Neural cell (in vitro differentiated cells): ENCODE measurements around the gene NHERF1. TPM values are rescaled to one million over a fixed set of nuclear protein-coding genes. Genes with fewer than 3 reads are reported as not detected.

Experiments used
- H2AFZ ChIP-seq: fragments of 200-600, 300-800 bp; sonication (generic), shearing (Covaris generic); 2 replicates; pipeline ENCODE4 v1.6.0; 2014; ENCODE audit warnings: low read depth, mild to moderate bottlenecking, antibody characterized with exemption, low read length, moderate library complexity
- H3F3A ChIP-seq: fragments of 200-600 bp; shearing (Covaris generic); 2 replicates; pipeline ENCODE4 v1.6.1; 2016; ENCODE audit warnings: mild to moderate bottlenecking, moderate library complexity, mixed read lengths, antibody characterized with exemption, low read length; ENCODE audit not compliant: insufficient read depth, poor library complexity, severe bottlenecking
- H3K27ac ChIP-seq: fragments of 200-600, 300-800 bp; sonication (generic), shearing (Covaris generic); 2 replicates; pipeline ENCODE4 v1.5.1; 2014; ENCODE audit warnings: mild to moderate bottlenecking, low read length, moderate library complexity
- H3K27me3 ChIP-seq: fragments of 300-800, 200-600 bp; sonication (generic), shearing (Covaris generic); 2 replicates; pipeline ENCODE4 v1.6.0; 2014; ENCODE audit warnings: mild to moderate bottlenecking, low read depth, low read length, moderate library complexity; ENCODE audit not compliant: insufficient read depth
- H3K36me3 ChIP-seq: fragments of 300-800, 200-600 bp; sonication (generic), shearing (Covaris generic); 2 replicates; pipeline ENCODE4 v1.5.1; 2014; ENCODE audit warnings: mild to moderate bottlenecking, antibody characterized with exemption, low read length, moderate library complexity; ENCODE audit not compliant: insufficient read depth
- H3K4me2 ChIP-seq: fragments of 300-800, 200-600 bp; sonication (generic), shearing (Covaris generic); 2 replicates; pipeline ENCODE4 v1.6.0; 2014; ENCODE audit warnings: mild to moderate bottlenecking, low read length
- H3K4me3 ChIP-seq: fragments of 300-800, 200-600 bp; sonication (generic), shearing (Covaris generic); 2 replicates; pipeline ENCODE4 v1.5.1; 2014; ENCODE audit warnings: mild to moderate bottlenecking, low read length, moderate library complexity
- H3K79me2 ChIP-seq: fragments of 200-600 bp; shearing (Covaris generic); replicated peaks from 2 replicates; pipeline ENCODE4 v1.6.0; 2014; ENCODE audit warnings: mild to moderate bottlenecking, low read length, moderate library complexity; ENCODE audit not compliant: insufficient read depth
- H3K9ac ChIP-seq: fragments of 300-800, 200-600 bp; sonication (generic), shearing (Covaris generic); 2 replicates; pipeline ENCODE4 v1.6.1; 2016; ENCODE audit warnings: mild to moderate bottlenecking, low read length, mixed read lengths
- H3K9me2 ChIP-seq: fragments of 200-600 bp; shearing (Covaris generic); 2 replicates; pipeline ENCODE4 v1.6.1; 2016; ENCODE audit warnings: mild to moderate bottlenecking, low read length, mixed read lengths; ENCODE audit not compliant: insufficient read depth
- H3K9me3 ChIP-seq: fragments of 200-600, 300-800 bp; sonication (generic), shearing (Covaris generic); 2 replicates; pipeline ENCODE4 v1.6.1; 2016; ENCODE audit warnings: mild to moderate bottlenecking, mixed run types, low read length, moderate library complexity, mixed read lengths
- H4K20me1 ChIP-seq: fragments of 200-600 bp; shearing (Covaris generic); 2 replicates; pipeline ENCODE4 v1.6.1; 2016; ENCODE audit warnings: mild to moderate bottlenecking, mixed run types; ENCODE audit not compliant: insufficient read depth
- EP300 ChIP-seq: fragments of 450-650 bp; conservative IDR thresholded peaks from 2 replicates; pipeline ENCODE4 v1.6.1; 2014; ENCODE audit warnings: antibody characterized with exemption, mild to moderate bottlenecking, moderate library complexity; ENCODE audit not compliant: poor library complexity, severe bottlenecking
- EZH2 ChIP-seq: fragments of 200-600, 300-800 bp; shearing (Covaris generic), sonication (generic); IDR thresholded peaks from 2 replicates; pipeline ENCODE4 v1.6.1; 2014; ENCODE audit warnings: antibody characterized with exemption, low read length, borderline replicate concordance, mild to moderate bottlenecking; ENCODE audit not compliant: insufficient read depth, poor library complexity, severe bottlenecking
- MXI1 ChIP-seq: fragments of 450-650 bp; conservative IDR thresholded peaks from 2 replicates; pipeline ENCODE4 v1.6.1; 2014; ENCODE audit warnings: antibody characterized with exemption, mild to moderate bottlenecking; ENCODE audit not compliant: poor library complexity, severe bottlenecking
- POLR2AphosphoS5 ChIP-seq: IDR thresholded peaks from 2 replicates; pipeline ENCODE4 v1.6.1; 2012
- RAD21 ChIP-seq: fragments of 450-650 bp; conservative IDR thresholded peaks from 2 replicates; pipeline ENCODE4 v1.6.1; 2014; ENCODE audit warnings: antibody characterized with exemption, mild to moderate bottlenecking, moderate library complexity
- REST ChIP-seq: IDR thresholded peaks from 2 replicates; pipeline ENCODE4 v1.6.1; 2012; ENCODE audit warnings: borderline replicate concordance
- SMC3 ChIP-seq: fragments of 450-650 bp; conservative IDR thresholded peaks from 2 replicates; pipeline ENCODE4 v1.6.1; 2014; ENCODE audit warnings: antibody characterized with exemption, mild to moderate bottlenecking, moderate library complexity; ENCODE audit not compliant: poor library complexity
- TAF1 ChIP-seq: IDR thresholded peaks from 2 replicates; pipeline ENCODE4 v1.6.1; 2012; ENCODE audit warnings: low read depth
- polyA plus RNA-seq: library from polyadenylated mRNA; depleted of rRNA; stranded (reverse); fragments of >200 nt; gene quantifications from 2 replicates; pipeline ENCODE4 v1.2.3, GENCODE V29; 2014
- TF ChIP-seq, protein P1 (sequence below): fragments of 450-650 bp; IDR thresholded peaks from 2 replicates; pipeline ENCODE4 v1.5.1; 2014; ENCODE audit warnings: antibody characterized with exemption, mild to moderate bottlenecking, moderate library complexity; ENCODE audit not compliant: poor library complexity, severe bottlenecking

Gene NHERF1
- polyA plus RNA-seq, 1 donor from 2014 or later, result 0.51 TPM

DNA sequence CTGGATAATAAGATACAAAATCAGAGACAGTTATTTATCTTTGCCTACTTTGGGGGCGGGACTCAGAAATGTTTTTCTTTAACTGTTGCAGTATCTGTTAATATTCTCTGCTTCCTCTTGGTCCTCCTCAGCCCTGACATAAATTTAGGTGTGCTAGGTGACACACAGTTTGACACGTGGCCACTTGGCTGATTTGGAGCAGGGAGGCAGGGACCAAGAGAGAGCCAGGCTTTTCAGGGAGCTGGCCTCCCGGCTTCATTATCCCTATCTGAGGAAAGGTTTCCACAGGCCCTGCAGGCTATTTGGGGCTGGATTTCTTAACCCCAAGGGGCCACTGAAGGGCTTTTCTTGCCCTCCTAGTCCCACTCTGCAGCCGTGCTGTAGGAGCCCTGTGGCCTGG lies 47.8 kb downstream of the NHERF1 start:
- Histone ChIP-seq H3K27me3 (no peaks in the 10 kb centered on the region), H3K9me3 (no peaks in the 10 kb centered on the region), H4K20me1 (no peaks in the 10 kb centered on the region), H3K4me3 (no peak overlapping the region), H3K9ac (no peak overlapping the region), H2AFZ (no peak overlapping the region), H3K79me2 (no peaks in the 10 kb centered on the region), H3K4me2 (no peak overlapping the region), H3K27ac (no peak overlapping the region), H3K9me2 (no peaks in the 10 kb centered on the region), H3F3A (no peaks in the 10 kb centered on the region), H3K36me3 (no peaks in the 10 kb centered on the region)
- TF ChIP-seq REST, result no peak

DNA sequence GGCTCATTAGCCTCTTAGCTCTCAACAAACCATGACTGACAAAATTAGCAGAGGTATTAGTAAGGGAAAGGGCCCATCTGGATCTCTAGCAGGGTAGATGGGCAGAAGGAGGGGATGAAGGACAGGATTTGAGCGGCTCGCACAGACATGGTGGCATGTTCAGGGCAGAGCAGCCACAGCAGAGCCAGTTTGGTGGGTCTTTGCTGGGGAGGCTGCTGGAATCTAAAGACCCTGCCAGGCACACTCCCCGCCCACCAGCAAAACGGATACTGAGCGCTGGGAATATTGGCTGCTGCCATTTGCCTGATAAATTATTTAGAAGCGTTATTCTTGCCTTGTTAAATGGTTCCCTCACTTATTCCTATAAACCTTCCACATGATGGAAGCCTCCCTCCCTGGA lies 48.4 kb downstream of the NHERF1 start:
- Histone ChIP-seq H3K4me2 (no peak overlapping the region), H3K9me2 (no peaks in the 10 kb centered on the region), H3K4me3 (no peak overlapping the region), H3K9me3 (no peaks in the 10 kb centered on the region), H3K36me3 (no peaks in the 10 kb centered on the region), H3K27ac (no peak overlapping the region), H2AFZ (no peak overlapping the region), H3K79me2 (no peaks in the 10 kb centered on the region), H3K27me3 (no peaks in the 10 kb centered on the region), H4K20me1 (no peaks in the 10 kb centered on the region), H3K9ac (no peak overlapping the region), H3F3A (no peaks in the 10 kb centered on the region)
- TF ChIP-seq MXI1, result no peak
- TF ChIP-seq EZH2, result no peak
- TF ChIP-seq RAD21, result no peak
- TF ChIP-seq, protein P1, sequence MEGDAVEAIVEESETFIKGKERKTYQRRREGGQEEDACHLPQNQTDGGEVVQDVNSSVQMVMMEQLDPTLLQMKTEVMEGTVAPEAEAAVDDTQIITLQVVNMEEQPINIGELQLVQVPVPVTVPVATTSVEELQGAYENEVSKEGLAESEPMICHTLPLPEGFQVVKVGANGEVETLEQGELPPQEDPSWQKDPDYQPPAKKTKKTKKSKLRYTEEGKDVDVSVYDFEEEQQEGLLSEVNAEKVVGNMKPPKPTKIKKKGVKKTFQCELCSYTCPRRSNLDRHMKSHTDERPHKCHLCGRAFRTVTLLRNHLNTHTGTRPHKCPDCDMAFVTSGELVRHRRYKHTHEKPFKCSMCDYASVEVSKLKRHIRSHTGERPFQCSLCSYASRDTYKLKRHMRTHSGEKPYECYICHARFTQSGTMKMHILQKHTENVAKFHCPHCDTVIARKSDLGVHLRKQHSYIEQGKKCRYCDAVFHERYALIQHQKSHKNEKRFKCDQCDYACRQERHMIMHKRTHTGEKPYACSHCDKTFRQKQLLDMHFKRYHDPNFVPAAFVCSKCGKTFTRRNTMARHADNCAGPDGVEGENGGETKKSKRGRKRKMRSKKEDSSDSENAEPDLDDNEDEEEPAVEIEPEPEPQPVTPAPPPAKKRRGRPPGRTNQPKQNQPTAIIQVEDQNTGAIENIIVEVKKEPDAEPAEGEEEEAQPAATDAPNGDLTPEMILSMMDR, result no peak
- TF ChIP-seq REST, result no peak
- TF ChIP-seq EP300, result no peak
- TF ChIP-seq SMC3, result no peak
- TF ChIP-seq POLR2AphosphoS5, result no peak
- TF ChIP-seq TAF1, result no peak
